Measurements from ENCODE around the gene KRT6B. TPM values are rescaled to one million over a fixed set of nuclear protein-coding genes. Genes with fewer than 3 reads are reported as not detected.

The KRT6B gene
- total RNA-seq, 1 experiment from 2014 or later: not detected

GRCh38 chr12:52441320-52441911 is 10.5 kb downstream of the KRT6B start (continued):
- TF ChIP-seq ZBTB33 (IDR thresholded peaks at IDR 0.05; ENCODE audit: extremely low read depth, insufficient replicate concordance, low read length) (no peak), TCF7L2 (IDR thresholded peaks at IDR 0.05; ENCODE audit: borderline replicate concordance, extremely low read depth, insufficient read depth, insufficient read length) (peak; percentile 41), ELF1 (IDR thresholded peaks at IDR 0.05; ENCODE audit: borderline replicate concordance, low read depth) (no peak; the same call in 1 of the 2 replicates), EZH2 (IDR thresholded peaks at IDR 0.05) (no peak)

GRCh38 chr12:52440821-52441319 is 11.1 kb downstream of the KRT6B start:
- Histone ChIP-seq H3K4me1 (ENCODE audit: control insufficient read depth in 1 of 2, insufficient read depth in 2 of 2, low read length in 2 of 2) (peaks cover 28 to 84% of the 10 kb centered on the region in 2 experiments), H3K4me3 (replicated peaks in 1 of 2; ENCODE audit: low read depth in 1 of 2, low read length in 2 of 2) (peak overlapping the region in 1 of 2 experiments; percentile 11; a peak in 2 of 4 replicates), H3K36me3 (ENCODE audit: control insufficient read depth in 1 of 2, insufficient read depth in 2 of 2, low read length in 2 of 2) (no peaks in the 10 kb centered on the region), H3K9me3 (ENCODE audit: control insufficient read depth in 1 of 2, insufficient read depth in 1 of 2, low read depth in 1 of 2, low read length in 2 of 2) (no peaks in the 10 kb centered on the region), H4K20me1 (ENCODE audit: insufficient read depth) (no peaks in the 10 kb centered on the region), H3K27me3 (ENCODE audit: insufficient read depth, low read length) (no peaks in the 10 kb centered on the region), H3K9me2 (ENCODE audit: insufficient read depth) (no peaks in the 10 kb centered on the region), H3K4me2 (ENCODE audit: low read length) (peak overlapping the region; percentile 68), H3K27ac (ENCODE audit: low read depth, low read length) (peak overlapping the region; percentile 60; the same call in 1 of the 2 replicates), H2AFZ (ENCODE audit: low read depth, low read length, poor library complexity, severe bottlenecking) (peak overlapping the region; percentile 25), H3K79me2 (ENCODE audit: insufficient read depth, low read length) (no peaks in the 10 kb centered on the region), H3K9ac (ENCODE audit: low read length) (peak overlapping the region; percentile 47)
- DNase-seq (ENCODE audit: low read depth, low spot score): peak; percentile 73
- RAD21 ChIA-PET (ENCODE audit: low non-redundant PET in 1 of 2, low total read pairs in 2 of 2, uncharacterized antibody in 2 of 2, unreplicated experiment in 2 of 2): interaction anchor here in 1 of 2 experiments (1.3 kb wide), 1 partner anchor 45 kb away, joined by 3 read pairs; no protein-coding TSS in a partner anchor
- BruUV-seq (replicated peaks): no TSS peak
- POLR2A ChIA-PET: interaction anchor here (1.7 kb wide), 1 partner anchor 292 kb away, joined by 4 read pairs; no protein-coding TSS in a partner anchor
- peak; percentile 64 for ATAC-seq
- intact Hi-C loops (cut with micrococcal nuclease): no loop called here
- TF ChIP-seq CBX3 (IDR thresholded peaks at IDR 0.05; ENCODE audit: low read depth) (no peak; the same call in 1 of the 2 replicates), EZH2 (IDR thresholded peaks at IDR 0.05) (no peak), JUND (IDR thresholded peaks at IDR 0.05) (no peak)
- CTCF ChIA-PET: interaction anchor here (1.1 to 2.8 kb wide), 3 partner anchors 33 to 437 kb away, joined by 3 to 9 read pairs (median 3); no protein-coding TSS in a partner anchor
